GM21825 (cell line): ENCODE data around the gene EIF2S1.
"Not testable (repeated sequence)": the region's sequence is repeated elsewhere in the genome, so short reads cannot be mapped to it uniquely, and the experiment has no call there.

Experiments
- ATAC-seq: cut with Tn5 transposase; IDR thresholded peaks from one replicate; pipeline ENCODE4 v1.9.1; 2021; ENCODE audit warnings: mild to moderate bottlenecking, moderate library complexity; ENCODE audit not compliant: unreplicated experiment

The EIF2S1 gene

GRCh38 chr14:67359775-67360469 lies at the start of gene EIF2S1, which contains the start of gene ATP6V1D:
TSS of gene EIF2S1 (plus strand) at chr14:67360328. CDS start at chr14:67364768, 4,440 bp downstream.
TSS of gene ATP6V1D (minus strand) at chr14:67359804. CDS start at chr14:67359698, 106 bp downstream.
- peak; percentile 91 for ATAC-seq

- ATAC-seq: no peak
These were observed 48.3 kb upstream of the EIF2S1 start for GRCh38 chr14:67311868-67312267.

- ATAC-seq: no peak
These were observed 47.0 kb upstream of the EIF2S1 start for GRCh38 chr14:67313153-67313552.

DNA sequence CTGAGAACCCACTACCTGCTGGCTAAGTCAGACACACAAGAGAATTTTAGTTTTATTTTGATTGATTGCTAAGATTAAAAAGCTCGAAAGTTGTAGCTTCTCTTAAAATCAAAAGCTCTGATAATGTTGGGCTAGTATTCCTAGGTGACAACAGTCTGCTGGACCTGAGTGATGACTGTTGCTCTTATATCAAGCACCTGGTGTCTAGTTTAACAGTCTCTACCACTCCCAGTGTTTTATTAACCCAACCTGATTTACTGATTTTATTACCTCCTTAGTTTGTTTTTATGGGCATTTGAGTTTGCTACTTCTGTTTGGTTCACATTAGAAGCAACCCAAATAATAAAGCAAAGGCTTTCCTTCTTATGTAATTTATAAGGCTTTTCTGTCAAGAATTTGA lies 42.3 kb upstream of the EIF2S1 start:
- no peak for ATAC-seq

DNA sequence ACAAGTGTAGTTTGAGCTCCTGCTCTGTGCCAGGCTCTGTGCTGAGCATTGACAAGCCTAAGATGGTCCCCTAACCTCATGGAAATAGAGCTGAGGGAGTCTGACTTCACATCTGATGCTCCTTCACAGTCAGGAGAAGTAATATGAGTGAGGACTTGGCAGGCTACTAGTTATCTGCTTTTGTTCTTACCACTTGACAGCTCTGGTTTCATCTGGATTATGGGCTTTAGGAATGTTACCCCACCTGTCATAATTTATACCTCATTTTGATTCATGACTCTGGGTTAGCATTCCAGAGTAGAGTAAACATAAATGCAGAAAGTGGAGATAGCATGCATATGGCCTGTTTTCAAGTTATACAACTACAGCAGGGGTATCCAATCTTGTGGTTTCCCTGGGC lies 41.0 kb upstream of the EIF2S1 start:
- ATAC-seq: no peak

- not testable (repeated sequence) for ATAC-seq
These were observed 30.5 kb upstream of the EIF2S1 start for GRCh38 chr14:67329666-67330065.

- ATAC-seq: no peak
These were observed 28.6 kb upstream of the EIF2S1 start for GRCh38 chr14:67331368-67332125.

DNA sequence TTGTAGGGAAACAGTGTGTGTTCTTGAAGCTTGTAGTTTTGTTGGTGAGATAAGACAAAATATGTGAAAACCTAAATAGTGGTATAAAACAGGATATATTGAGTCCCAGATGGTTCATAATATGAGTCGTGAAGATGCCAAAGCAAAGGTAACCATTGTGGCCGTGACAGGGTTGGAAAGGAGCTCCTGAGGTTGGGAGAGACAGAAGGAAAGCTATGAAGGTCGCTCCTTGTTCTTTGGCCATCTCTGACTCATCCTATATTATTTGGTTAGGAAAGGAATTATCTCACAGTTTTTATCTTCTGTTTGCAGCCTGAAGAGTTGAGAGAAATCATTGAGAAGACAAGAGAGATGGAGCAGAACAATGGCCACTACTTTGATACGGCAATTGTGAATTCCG lies 27.7 kb upstream of the EIF2S1 start:
- no peak for ATAC-seq

DNA sequence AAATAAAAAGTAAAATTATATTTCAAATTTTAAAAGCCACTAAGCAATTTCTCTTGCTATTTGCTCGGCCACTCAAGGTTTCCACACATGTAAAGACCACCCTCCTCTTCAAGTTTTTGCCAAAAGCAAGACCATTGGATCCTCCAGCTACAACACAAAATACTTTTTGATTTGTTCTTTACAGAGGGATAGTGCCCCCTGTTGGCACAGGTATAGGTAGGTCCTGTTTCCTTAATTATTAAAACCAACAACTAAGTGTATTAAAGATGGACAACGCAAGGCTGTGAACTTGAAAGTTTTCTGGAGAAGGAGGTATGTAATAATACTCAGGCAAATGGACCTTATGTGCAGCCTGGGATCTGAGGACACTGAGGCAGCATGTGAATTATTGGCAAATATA lies 24.3 kb upstream of the EIF2S1 start:
- no peak for ATAC-seq

- not testable (repeated sequence) for ATAC-seq
These were observed 18.9 kb upstream of the EIF2S1 start for GRCh38 chr14:67341231-67341630.

- ATAC-seq: no peak
These were observed 16.4 kb upstream of the EIF2S1 start for GRCh38 chr14:67343601-67344230.

DNA sequence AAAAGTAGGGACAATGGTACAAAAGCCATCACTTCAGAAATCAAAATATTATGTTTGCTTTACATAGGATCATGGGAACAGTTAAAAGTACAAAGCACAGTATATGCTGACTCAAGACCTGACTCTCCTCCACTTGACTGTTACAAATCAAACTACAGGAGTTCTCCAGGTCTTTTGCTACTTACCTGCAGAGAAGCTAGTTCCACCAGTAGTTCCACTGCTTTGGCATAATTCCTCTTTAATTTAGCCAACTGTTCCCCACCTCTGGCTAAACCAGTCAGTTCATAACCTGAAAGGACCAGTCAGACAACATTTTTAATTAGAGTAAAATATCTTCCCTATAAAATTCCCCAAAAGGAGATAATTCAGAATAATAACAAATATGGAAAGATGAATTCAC lies 14.5 kb upstream of the EIF2S1 start:
- no peak for ATAC-seq

GRCh38 chr14:67352055-67352454 lies 8.1 kb upstream of the EIF2S1 start:
- ATAC-seq: no peak

GRCh38 chr14:67357186-67357968 lies 2.8 kb upstream of the EIF2S1 start:
- ATAC-seq: no peak

DNA sequence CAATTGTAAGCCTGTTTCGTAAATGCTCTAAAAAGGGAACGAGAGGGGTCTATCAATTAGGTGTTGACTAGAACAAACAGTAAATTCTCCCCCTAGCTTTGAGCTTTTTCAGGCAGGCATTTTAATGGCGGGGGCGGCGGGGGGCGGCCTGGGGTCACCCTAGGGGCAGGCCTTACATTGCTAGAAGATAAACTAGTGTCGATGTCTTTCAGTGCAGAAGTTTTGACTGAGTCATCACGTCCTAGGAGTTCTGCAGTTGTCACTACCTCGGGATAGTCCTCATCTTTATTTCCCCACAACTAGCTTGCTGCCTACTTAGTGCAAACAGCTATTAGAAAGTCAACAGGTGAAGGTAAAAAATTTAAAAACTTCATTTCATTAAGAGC lies 2.2 kb upstream of the EIF2S1 start:
- no peak for ATAC-seq

- ATAC-seq: no peak
These were observed 979 bp upstream of the EIF2S1 start for GRCh38 chr14:67358924-67359774.

GRCh38 chr14:67360470-67361206 lies 510 bp downstream of the EIF2S1 start:
- peak; percentile 25 for ATAC-seq

- ATAC-seq: no peak
These were observed 5.3 kb downstream of the EIF2S1 start for GRCh38 chr14:67365476-67365875.

DNA sequence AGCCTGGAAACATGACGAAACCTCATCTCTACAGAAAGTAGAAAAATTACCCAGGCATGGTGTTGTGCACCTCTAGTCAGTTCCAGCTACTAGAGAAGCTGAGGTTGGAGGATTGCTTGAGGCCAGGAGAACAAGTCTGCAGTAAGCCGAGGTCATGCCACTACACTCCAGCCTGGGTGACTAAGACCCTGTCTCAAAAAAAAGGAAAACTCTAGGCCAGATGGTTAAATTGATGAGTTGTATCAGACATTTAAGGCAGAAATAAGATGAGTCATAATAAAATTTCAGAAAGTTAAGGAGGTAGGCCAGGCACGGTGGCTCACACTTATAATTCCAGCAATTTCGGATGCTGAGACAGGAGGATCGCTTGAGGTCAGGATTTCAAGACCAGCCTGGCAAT lies 10.7 kb downstream of the EIF2S1 start:
- no peak for ATAC-seq
